WTC11 (cell line): ENCODE measurements around the gene CHST3. TPM values are rescaled to one million over a fixed set of nuclear protein-coding genes. Genes with fewer than 3 reads are reported as not detected.

Experiments used
- ATAC-seq: fragments of 200-7000 bp; cut with Tn5 transposase; 2 replicates; pipeline ENCODE4 v1.10.0; 2021; ENCODE audit warnings: mild to moderate bottlenecking, moderate library complexity
- CTCF ChIA-PET: fragments of 300-600 bp; sonication (Branson Sonifier 250); formaldehyde crosslinking; loops from one replicate; lab custom pipeline; 2021; ENCODE audit warnings: antibody characterized with exemption; lab: Charles Lee
- POLR2A ChIA-PET: fragments of 350-600 bp; sonication (Branson Sonifier 250); formaldehyde crosslinking; loops from one replicate; lab custom pipeline; 2021; ENCODE audit warnings: antibody characterized with exemption; lab: Charles Lee
- DNase-seq: peaks from one replicate; pipeline ENCODE4 v3.0.0; 2021; ENCODE audit warnings: low spot score
- H3K27ac Mint-ChIP-seq: 2 replicates; pipeline ENCODE4 v1.8.0; 2021; ENCODE audit warnings: mixed read lengths
- H3K27me3 Mint-ChIP-seq: 2 replicates; pipeline ENCODE4 v1.8.0; 2021; ENCODE audit warnings: low read depth, mild to moderate bottlenecking, moderate library complexity, mixed read lengths
- H3K36me3 Mint-ChIP-seq: 2 replicates; pipeline ENCODE4 v1.8.0; 2021; ENCODE audit warnings: mixed read lengths
- H3K4me1 Mint-ChIP-seq: 2 replicates; pipeline ENCODE4 v1.8.0; 2022; ENCODE audit warnings: mixed read lengths
- H3K4me3 Mint-ChIP-seq: 2 replicates; pipeline ENCODE4 v1.8.0; 2021; ENCODE audit warnings: mild to moderate bottlenecking, moderate library complexity, mixed read lengths
- H3K9me3 Mint-ChIP-seq: 2 replicates; pipeline ENCODE4 v1.8.0; 2021; ENCODE audit warnings: mixed read lengths
- ATF1 ChIP-seq: sonication (generic); formaldehyde crosslinking; IDR thresholded peaks from 2 replicates; pipeline ENCODE4 v1.8.1; 2023; ENCODE audit warnings: mild to moderate bottlenecking, moderate library complexity, missing genetic modification reagents
- ELF4 ChIP-seq: sonication (generic); formaldehyde crosslinking; IDR thresholded peaks from 2 replicates; pipeline ENCODE4 v1.8.1; 2022; ENCODE audit warnings: low read depth, mild to moderate bottlenecking, moderate library complexity, missing genetic modification reagents
- FOXK1 ChIP-seq: sonication (generic); formaldehyde crosslinking; IDR thresholded peaks from 2 replicates; pipeline ENCODE4 v1.8.0; 2022; ENCODE audit warnings: mild to moderate bottlenecking, moderate library complexity, missing genetic modification reagents
- JAZF1 ChIP-seq: fragments of 250-450 bp; sonication (Bioruptor Pico); IDR thresholded peaks from 2 replicates; pipeline ENCODE4 v1.9.0; 2021; ENCODE audit warnings: moderate library complexity, mild to moderate bottlenecking, inconsistent platforms
- NFE2L1 ChIP-seq: sonication (generic); formaldehyde crosslinking; IDR thresholded peaks from 2 replicates; pipeline ENCODE4 v1.8.1; 2023; ENCODE audit warnings: missing genetic modification reagents
- NFYB ChIP-seq: sonication (generic); formaldehyde crosslinking; conservative IDR thresholded peaks from 2 replicates; pipeline ENCODE4 v1.8.0; 2022; ENCODE audit warnings: low read depth, missing genetic modification reagents
- RELA ChIP-seq: sonication (generic); formaldehyde crosslinking; IDR thresholded peaks from 2 replicates; pipeline ENCODE4 v1.8.1; 2022; ENCODE audit warnings: missing genetic modification reagents, mild to moderate bottlenecking, borderline replicate concordance
- SMAD3 ChIP-seq: sonication (generic); formaldehyde crosslinking; IDR thresholded peaks from 2 replicates; pipeline ENCODE4 v1.8.0; 2022; ENCODE audit warnings: missing genetic modification reagents, mild to moderate bottlenecking, borderline replicate concordance
- SMAD4 ChIP-seq: sonication (generic); formaldehyde crosslinking; IDR thresholded peaks from 2 replicates; pipeline ENCODE4 v1.8.0; 2022; ENCODE audit warnings: mild to moderate bottlenecking, missing genetic modification reagents
- TEAD4 ChIP-seq: sonication (generic); formaldehyde crosslinking; IDR thresholded peaks from 2 replicates; pipeline ENCODE4 v1.8.0; 2022; ENCODE audit warnings: mild to moderate bottlenecking, missing genetic modification reagents
- ZNF232 ChIP-seq: sonication (generic); formaldehyde crosslinking; IDR thresholded peaks from 2 replicates; pipeline ENCODE4 v1.8.0; 2022; ENCODE audit warnings: mild to moderate bottlenecking, missing genetic modification reagents
- ZNF671 ChIP-seq: fragments of 250-450 bp; sonication (Bioruptor Pico); IDR thresholded peaks from 2 replicates; pipeline ENCODE4 v1.8.0; 2021; ENCODE audit warnings: mild to moderate bottlenecking
- total RNA-seq: library from RNA; stranded (reverse); gene quantifications from 3 replicates; pipeline ENCODE4 v1.2.3, GENCODE V29; 2021
- TF ChIP-seq, protein P1 (sequence below): sonication (generic); formaldehyde crosslinking; IDR thresholded peaks from 2 replicates; pipeline ENCODE4 v1.8.0; 2022; ENCODE audit warnings: mild to moderate bottlenecking, missing genetic modification reagents
- TF ChIP-seq, protein P2 (sequence below): fragments of 250-450 bp; sonication (Bioruptor Pico); IDR thresholded peaks from 2 replicates; pipeline ENCODE4 v1.9.0; 2021; ENCODE audit warnings: mild to moderate bottlenecking
- TF ChIP-seq, protein P3 (sequence below): sonication (generic); formaldehyde crosslinking; IDR thresholded peaks from 2 replicates; pipeline ENCODE4 v1.8.1; 2022; ENCODE audit warnings: low read depth, missing genetic modification reagents, borderline replicate concordance
- TF ChIP-seq, protein P4 (sequence below): sonication (generic); formaldehyde crosslinking; IDR thresholded peaks from 2 replicates; pipeline ENCODE4 v1.8.0; 2022; ENCODE audit warnings: missing genetic modification reagents
- TF ChIP-seq, protein P5 (sequence below): sonication (generic); formaldehyde crosslinking; conservative IDR thresholded peaks from 2 replicates; pipeline ENCODE4 v1.8.1; 2022; ENCODE audit warnings: mild to moderate bottlenecking, missing genetic modification reagents
- TF ChIP-seq, protein P6 (sequence below): sonication (generic); formaldehyde crosslinking; IDR thresholded peaks from 2 replicates; pipeline ENCODE4 v1.8.0; 2022; ENCODE audit warnings: mild to moderate bottlenecking, missing genetic modification reagents
- TF ChIP-seq, protein P7 (sequence below): sonication (generic); formaldehyde crosslinking; IDR thresholded peaks from 2 replicates; pipeline ENCODE4 v1.8.1; 2023; ENCODE audit warnings: mild to moderate bottlenecking, missing genetic modification reagents

CHST3 gene
- total RNA-seq, 1 experiment from 2014 or later: 7.0 TPM

DNA sequence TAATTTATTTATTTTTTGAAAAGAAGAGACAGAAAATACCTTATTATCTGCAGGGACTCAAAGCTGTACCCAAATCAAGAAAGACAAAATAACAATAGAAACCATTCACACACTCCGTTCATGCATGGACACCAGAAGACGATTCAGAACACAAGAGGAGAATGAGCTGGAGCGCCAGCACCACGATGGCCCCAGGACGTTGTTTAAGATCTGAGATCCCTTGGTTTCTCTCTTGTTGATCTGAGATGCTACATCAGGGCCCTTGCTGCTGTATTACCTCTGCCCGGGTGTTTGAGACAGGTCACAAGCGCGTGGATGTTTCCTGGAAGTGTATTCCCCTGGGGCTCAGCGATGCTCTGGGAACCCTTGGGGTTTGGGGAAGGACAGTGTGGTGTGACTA, 46.8 kb downstream of the CHST3 start:
- no peak for DNase-seq
- Mint-ChIP-seq H3K27ac (no peak overlapping the region), H3K9me3 (no peaks in the 10 kb centered on the region), H3K4me3 (no peak overlapping the region), H3K36me3 (no peaks in the 10 kb centered on the region), H3K27me3 (no peaks in the 10 kb centered on the region), H3K4me1 (peaks cover 3% of the 10 kb centered on the region; the same call in 1 of the 2 replicates)
- ATAC-seq: no peak
- CTCF ChIA-PET: interaction anchor here (0.9 to 1.0 kb wide), 2 partner anchors 28 to 38 kb away, joined by 3 read pairs; no protein-coding TSS in a partner anchor
- TF ChIP-seq SMAD4 (CRISPR knock-in tag) (no peak), ELF4 (CRISPR knock-in tag) (no peak), JAZF1 (CRISPR knock-in tag) (no peak), TEAD4 (CRISPR knock-in tag) (no peak), RELA (CRISPR knock-in tag) (no peak), FOXK1 (no peak), NFE2L1 (CRISPR knock-in tag) (no peak), ZNF671 (CRISPR knock-in tag) (no peak)
- TF ChIP-seq, protein P1, sequence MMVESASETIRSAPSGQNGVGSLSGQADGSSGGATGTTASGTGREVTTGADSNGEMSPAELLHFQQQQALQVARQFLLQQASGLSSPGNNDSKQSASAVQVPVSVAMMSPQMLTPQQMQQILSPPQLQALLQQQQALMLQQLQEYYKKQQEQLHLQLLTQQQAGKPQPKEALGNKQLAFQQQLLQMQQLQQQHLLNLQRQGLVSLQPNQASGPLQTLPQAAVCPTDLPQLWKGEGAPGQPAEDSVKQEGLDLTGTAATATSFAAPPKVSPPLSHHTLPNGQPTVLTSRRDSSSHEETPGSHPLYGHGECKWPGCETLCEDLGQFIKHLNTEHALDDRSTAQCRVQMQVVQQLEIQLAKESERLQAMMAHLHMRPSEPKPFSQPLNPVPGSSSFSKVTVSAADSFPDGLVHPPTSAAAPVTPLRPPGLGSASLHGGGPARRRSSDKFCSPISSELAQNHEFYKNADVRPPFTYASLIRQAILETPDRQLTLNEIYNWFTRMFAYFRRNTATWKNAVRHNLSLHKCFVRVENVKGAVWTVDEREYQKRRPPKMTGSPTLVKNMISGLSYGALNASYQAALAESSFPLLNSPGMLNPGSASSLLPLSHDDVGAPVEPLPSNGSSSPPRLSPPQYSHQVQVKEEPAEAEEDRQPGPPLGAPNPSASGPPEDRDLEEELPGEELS (CRISPR knock-in tag): no peak
- TF ChIP-seq, protein P2, sequence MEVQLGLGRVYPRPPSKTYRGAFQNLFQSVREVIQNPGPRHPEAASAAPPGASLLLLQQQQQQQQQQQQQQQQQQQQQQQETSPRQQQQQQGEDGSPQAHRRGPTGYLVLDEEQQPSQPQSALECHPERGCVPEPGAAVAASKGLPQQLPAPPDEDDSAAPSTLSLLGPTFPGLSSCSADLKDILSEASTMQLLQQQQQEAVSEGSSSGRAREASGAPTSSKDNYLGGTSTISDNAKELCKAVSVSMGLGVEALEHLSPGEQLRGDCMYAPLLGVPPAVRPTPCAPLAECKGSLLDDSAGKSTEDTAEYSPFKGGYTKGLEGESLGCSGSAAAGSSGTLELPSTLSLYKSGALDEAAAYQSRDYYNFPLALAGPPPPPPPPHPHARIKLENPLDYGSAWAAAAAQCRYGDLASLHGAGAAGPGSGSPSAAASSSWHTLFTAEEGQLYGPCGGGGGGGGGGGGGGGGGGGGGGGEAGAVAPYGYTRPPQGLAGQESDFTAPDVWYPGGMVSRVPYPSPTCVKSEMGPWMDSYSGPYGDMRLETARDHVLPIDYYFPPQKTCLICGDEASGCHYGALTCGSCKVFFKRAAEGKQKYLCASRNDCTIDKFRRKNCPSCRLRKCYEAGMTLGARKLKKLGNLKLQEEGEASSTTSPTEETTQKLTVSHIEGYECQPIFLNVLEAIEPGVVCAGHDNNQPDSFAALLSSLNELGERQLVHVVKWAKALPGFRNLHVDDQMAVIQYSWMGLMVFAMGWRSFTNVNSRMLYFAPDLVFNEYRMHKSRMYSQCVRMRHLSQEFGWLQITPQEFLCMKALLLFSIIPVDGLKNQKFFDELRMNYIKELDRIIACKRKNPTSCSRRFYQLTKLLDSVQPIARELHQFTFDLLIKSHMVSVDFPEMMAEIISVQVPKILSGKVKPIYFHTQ (CRISPR knock-in tag): no peak
- TF ChIP-seq, protein P3, sequence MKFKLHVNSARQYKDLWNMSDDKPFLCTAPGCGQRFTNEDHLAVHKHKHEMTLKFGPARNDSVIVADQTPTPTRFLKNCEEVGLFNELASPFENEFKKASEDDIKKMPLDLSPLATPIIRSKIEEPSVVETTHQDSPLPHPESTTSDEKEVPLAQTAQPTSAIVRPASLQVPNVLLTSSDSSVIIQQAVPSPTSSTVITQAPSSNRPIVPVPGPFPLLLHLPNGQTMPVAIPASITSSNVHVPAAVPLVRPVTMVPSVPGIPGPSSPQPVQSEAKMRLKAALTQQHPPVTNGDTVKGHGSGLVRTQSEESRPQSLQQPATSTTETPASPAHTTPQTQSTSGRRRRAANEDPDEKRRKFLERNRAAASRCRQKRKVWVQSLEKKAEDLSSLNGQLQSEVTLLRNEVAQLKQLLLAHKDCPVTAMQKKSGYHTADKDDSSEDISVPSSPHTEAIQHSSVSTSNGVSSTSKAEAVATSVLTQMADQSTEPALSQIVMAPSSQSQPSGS (CRISPR knock-in tag): no peak
- TF ChIP-seq, all 79 proteins: peak for 0
- POLR2A ChIA-PET: no interaction called here

DNA sequence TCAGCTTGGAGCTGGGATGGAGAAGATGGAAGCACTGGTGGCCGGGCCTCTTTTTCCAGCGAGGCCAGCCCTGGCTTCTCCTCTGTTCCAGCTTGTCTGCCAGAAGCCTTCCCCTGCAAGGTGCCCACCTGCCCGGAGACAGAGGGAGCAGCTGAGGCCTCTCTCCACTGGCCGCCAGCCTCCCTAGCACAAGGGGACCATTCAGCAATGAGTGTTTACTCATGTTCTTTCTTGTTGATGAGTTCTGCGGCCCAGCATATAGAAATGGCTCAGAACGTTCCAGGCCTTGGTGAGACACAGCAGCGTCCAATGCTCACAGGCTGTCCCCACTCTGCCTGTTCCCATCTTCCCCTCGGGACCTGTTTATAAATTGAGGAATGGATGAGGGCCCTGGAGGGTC, 47.3 kb downstream of the CHST3 start:
- H3K36me3 Mint-ChIP-seq: no peaks in the 10 kb centered on the region
- TF ChIP-seq SMAD3 (no peak), NFYB (no peak), ZNF232 (CRISPR knock-in tag) (no peak), ATF1 (CRISPR knock-in tag) (no peak)
- TF ChIP-seq, protein P4, sequence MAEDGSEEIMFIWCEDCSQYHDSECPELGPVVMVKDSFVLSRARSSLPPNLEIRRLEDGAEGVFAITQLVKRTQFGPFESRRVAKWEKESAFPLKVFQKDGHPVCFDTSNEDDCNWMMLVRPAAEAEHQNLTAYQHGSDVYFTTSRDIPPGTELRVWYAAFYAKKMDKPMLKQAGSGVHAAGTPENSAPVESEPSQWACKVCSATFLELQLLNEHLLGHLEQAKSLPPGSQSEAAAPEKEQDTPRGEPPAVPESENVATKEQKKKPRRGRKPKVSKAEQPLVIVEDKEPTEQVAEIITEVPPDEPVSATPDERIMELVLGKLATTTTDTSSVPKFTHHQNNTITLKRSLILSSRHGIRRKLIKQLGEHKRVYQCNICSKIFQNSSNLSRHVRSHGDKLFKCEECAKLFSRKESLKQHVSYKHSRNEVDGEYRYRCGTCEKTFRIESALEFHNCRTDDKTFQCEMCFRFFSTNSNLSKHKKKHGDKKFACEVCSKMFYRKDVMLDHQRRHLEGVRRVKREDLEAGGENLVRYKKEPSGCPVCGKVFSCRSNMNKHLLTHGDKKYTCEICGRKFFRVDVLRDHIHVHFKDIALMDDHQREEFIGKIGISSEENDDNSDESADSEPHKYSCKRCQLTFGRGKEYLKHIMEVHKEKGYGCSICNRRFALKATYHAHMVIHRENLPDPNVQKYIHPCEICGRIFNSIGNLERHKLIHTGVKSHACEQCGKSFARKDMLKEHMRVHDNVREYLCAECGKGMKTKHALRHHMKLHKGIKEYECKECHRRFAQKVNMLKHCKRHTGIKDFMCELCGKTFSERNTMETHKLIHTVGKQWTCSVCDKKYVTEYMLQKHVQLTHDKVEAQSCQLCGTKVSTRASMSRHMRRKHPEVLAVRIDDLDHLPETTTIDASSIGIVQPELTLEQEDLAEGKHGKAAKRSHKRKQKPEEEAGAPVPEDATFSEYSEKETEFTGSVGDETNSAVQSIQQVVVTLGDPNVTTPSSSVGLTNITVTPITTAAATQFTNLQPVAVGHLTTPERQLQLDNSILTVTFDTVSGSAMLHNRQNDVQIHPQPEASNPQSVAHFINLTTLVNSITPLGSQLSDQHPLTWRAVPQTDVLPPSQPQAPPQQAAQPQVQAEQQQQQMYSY (CRISPR knock-in tag): no peak
- TF ChIP-seq, protein P5, sequence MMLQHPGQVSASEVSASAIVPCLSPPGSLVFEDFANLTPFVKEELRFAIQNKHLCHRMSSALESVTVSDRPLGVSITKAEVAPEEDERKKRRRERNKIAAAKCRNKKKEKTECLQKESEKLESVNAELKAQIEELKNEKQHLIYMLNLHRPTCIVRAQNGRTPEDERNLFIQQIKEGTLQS (CRISPR knock-in tag): no peak
- TF ChIP-seq, protein P6, sequence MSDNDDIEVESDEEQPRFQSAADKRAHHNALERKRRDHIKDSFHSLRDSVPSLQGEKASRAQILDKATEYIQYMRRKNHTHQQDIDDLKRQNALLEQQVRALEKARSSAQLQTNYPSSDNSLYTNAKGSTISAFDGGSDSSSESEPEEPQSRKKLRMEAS: no peak
- TF ChIP-seq, protein P7, sequence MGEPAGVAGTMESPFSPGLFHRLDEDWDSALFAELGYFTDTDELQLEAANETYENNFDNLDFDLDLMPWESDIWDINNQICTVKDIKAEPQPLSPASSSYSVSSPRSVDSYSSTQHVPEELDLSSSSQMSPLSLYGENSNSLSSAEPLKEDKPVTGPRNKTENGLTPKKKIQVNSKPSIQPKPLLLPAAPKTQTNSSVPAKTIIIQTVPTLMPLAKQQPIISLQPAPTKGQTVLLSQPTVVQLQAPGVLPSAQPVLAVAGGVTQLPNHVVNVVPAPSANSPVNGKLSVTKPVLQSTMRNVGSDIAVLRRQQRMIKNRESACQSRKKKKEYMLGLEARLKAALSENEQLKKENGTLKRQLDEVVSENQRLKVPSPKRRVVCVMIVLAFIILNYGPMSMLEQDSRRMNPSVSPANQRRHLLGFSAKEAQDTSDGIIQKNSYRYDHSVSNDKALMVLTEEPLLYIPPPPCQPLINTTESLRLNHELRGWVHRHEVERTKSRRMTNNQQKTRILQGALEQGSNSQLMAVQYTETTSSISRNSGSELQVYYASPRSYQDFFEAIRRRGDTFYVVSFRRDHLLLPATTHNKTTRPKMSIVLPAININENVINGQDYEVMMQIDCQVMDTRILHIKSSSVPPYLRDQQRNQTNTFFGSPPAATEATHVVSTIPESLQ (CRISPR knock-in tag): no peak

More for the DNA sequence above, 47.3 kb downstream of the CHST3 start:
- ChIA-PET CTCF (interaction anchor here (0.9 to 1.0 kb wide), 2 partner anchors 29 to 37 kb away, joined by 3 read pairs; no protein-coding TSS in a partner anchor), POLR2A (no interaction called here)
- Mint-ChIP-seq H3K4me1 (peaks cover 3% of the 10 kb centered on the region; the same call in 1 of the 2 replicates), H3K27me3 (no peaks in the 10 kb centered on the region), H3K9me3 (no peaks in the 10 kb centered on the region), H3K27ac (no peak overlapping the region), H3K4me3 (no peak overlapping the region)
- DNase-seq (no peak), ATAC-seq (no peak)
